ENCODE measurements around the gene ASTN2. TPM values are rescaled to one million over a fixed set of nuclear protein-coding genes. Genes with fewer than 3 reads are reported as not detected.

ASTN2 gene
- total RNA-seq, 2 donors from 2014 or later, result 113 to 153 TPM

DNA sequence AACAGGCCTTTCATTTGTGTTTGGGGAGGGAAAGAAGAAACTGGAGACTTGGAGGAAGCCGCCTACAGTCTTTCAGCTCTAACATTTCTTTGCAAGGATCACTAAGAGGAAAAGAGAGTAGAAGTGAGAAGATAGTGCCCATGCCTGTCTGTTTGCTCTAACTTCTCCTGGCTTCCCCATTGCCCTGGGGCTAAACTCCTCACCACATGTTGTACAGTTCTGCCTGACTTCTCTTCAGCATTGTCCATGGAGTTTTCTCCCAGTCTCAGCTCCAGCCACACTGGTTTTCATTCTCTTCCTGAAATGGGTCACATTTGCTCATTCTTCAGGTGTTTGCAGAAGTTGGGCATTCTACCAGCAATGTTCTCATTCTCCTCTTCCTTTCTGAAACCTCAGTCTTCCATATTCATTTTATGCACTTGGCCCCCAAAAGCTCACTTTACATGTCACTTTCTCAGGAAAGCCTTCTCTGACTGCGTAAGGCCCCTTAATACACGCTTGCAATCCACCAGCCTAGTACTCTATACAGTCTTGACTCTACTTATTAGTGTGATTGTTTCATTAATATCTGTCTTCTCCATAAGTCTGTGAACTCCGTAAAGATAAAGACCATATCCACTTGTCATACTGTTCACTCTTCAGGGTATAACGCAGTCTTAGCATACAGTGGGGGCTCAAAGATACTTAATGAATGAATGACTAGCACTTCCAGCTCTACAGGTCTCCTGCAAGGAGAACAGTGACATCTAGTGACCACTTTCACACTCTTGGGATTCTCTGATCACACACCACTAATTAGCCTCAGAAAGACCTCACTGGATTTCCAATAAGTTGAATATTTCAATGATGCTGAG, 768.0 kb downstream of the ASTN2 start:
- no peaks in the 10 kb centered on the region for H3K4me1 ChIP-seq (replicated peaks)
- no peaks in the 10 kb centered on the region for H3K9me3 ChIP-seq
- no peak overlapping the region for H3K27ac ChIP-seq
- no peak for DNase-seq (ENCODE audit: low spot score)
- intact Hi-C loops (cut with DNase I), result loop anchor here (2.0 to 5.0 kb wide), 2 partner anchors 494 to 1050 kb away; partner anchors contain the start of gene PAPPA
- no peaks in the 10 kb centered on the region for H3K27me3 ChIP-seq (replicated peaks; ENCODE audit: insufficient read depth)
- H3K4me3 ChIP-seq, result no peak overlapping the region
- no peaks in the 10 kb centered on the region for H3K36me3 ChIP-seq
- TF ChIP-seq POLR2AphosphoS5 (IDR thresholded peaks at IDR 0.05) (no peak), POLR2A (IDR thresholded peaks at IDR 0.05) (no peak)
- TF ChIP-seq, protein P1, sequence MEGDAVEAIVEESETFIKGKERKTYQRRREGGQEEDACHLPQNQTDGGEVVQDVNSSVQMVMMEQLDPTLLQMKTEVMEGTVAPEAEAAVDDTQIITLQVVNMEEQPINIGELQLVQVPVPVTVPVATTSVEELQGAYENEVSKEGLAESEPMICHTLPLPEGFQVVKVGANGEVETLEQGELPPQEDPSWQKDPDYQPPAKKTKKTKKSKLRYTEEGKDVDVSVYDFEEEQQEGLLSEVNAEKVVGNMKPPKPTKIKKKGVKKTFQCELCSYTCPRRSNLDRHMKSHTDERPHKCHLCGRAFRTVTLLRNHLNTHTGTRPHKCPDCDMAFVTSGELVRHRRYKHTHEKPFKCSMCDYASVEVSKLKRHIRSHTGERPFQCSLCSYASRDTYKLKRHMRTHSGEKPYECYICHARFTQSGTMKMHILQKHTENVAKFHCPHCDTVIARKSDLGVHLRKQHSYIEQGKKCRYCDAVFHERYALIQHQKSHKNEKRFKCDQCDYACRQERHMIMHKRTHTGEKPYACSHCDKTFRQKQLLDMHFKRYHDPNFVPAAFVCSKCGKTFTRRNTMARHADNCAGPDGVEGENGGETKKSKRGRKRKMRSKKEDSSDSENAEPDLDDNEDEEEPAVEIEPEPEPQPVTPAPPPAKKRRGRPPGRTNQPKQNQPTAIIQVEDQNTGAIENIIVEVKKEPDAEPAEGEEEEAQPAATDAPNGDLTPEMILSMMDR (IDR thresholded peaks at IDR 0.05), result peak in 3 of 4 experiments; percentile 31 to 39 (median 32)
- 86% methylated on average over 5 of the region's 5 CpGs for WGBS

DNA sequence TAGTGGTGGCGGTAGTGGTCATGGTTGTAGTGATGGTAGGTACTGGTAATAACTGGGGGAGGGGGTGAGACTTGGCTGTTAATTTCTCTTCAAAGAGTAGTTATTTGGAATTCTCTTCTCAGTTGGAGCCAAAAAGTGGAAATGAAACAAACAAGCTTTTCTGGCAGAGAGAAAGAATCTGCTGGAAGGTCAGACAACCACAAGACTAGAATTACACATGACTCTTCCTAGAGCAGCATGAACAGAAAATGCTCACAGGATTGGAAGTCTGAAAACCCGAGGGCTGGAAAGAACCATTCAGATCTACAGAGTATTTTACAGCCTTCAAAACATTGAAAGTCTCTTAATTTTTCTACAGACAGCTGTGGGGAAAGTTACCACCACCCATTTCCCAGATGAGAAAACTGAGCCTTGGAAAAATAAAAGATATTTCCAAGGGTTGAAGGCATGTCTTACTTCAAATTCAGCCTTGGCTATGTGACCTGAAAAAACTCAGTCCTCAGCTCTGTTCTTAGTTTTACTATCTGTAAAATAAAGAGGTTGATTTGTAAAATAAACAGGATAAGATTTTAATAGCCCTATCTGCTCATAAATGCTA, 770.7 kb downstream of the ASTN2 start:
- H3K27ac ChIP-seq, result no peak overlapping the region
- TF ChIP-seq, protein P1 (IDR thresholded peaks at IDR 0.05), result no peak
- TF ChIP-seq POLR2AphosphoS5 (IDR thresholded peaks at IDR 0.05), result no peak
- no peak for TF ChIP-seq POLR2A (IDR thresholded peaks at IDR 0.05)
- WGBS, result 80% methylated on average over 2 of the region's 2 CpGs
- intact Hi-C loops (cut with DNase I), result no loop called here
- no peaks in the 10 kb centered on the region for H3K4me1 ChIP-seq (replicated peaks)
- no peaks in the 10 kb centered on the region for H3K9me3 ChIP-seq
- H3K27me3 ChIP-seq (replicated peaks; ENCODE audit: insufficient read depth), result no peaks in the 10 kb centered on the region
- no peak for DNase-seq (ENCODE audit: low spot score)
- no peak overlapping the region for H3K4me3 ChIP-seq
- no peaks in the 10 kb centered on the region for H3K36me3 ChIP-seq

DNA sequence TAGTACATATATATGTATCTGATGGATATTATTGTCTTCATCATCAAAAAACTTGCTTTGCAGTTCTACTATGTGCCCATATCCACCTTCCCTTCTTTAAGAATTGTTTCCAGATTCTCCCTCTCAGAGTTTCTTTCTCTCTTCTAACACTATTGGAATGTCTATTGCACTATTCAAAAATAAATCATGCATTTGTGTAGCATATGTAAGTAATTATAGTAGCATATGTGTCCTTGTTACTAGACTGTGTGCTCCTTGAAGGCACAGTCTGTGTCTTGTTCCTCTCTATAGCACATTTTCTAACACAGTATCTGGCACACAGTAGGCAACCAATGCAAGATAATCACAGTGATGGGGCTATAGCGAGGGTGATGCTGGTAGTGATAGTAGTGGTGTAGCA, 771.2 kb downstream of the ASTN2 start:
- no peak overlapping the region for H3K4me3 ChIP-seq
- H3K27ac ChIP-seq, result no peak overlapping the region
- WGBS, result 100% methylated on average over 1 of the region's 1 CpG
- no peaks in the 10 kb centered on the region for H3K36me3 ChIP-seq
- TF ChIP-seq POLR2AphosphoS5 (IDR thresholded peaks at IDR 0.05) (no peak), POLR2A (IDR thresholded peaks at IDR 0.05) (no peak)
- TF ChIP-seq, protein P1 (IDR thresholded peaks at IDR 0.05), result no peak
- no peaks in the 10 kb centered on the region for H3K27me3 ChIP-seq (replicated peaks; ENCODE audit: insufficient read depth)
- H3K9me3 ChIP-seq, result no peaks in the 10 kb centered on the region
- intact Hi-C loops (cut with DNase I), result no loop called here
- H3K4me1 ChIP-seq (replicated peaks), result no peaks in the 10 kb centered on the region
- DNase-seq (ENCODE audit: low spot score), result no peak

DNA sequence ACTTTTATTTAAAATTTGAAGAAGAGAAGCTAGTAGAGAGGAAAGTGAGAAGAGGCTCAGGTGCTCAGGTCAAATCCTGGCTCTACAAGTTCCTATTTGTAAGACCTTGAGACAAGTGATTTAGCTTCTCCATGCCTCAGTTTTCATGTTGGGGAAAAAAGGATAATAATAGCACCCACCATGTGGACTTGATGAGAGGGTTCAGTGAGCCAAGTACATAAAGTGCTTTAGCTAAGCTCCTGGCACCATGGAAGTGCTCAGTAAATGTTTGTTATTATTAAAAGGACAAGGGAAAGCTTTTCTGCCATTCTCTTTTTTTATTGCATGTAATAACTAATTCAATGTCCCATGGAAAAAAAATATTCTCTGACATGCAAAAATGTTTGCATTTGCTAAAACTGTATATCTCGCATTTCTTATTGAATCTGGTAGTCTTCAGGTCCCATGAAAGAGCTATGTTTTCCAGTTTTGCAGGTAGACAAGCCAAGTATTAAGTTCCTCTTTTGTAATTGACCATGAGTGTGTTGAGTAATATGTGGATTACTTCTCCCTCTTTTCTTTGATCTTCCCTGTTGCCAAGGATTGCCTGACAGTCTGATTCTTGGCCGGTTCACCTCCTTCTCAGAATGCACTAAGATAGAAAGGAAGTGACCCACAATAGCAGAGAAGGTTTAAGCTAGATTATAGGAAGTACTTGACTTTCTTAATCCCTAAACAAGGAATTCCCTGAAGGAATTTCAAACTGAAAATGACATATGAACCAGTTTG, 773.4 kb downstream of the ASTN2 start:
- no peaks in the 10 kb centered on the region for H3K9me3 ChIP-seq
- no peaks in the 10 kb centered on the region for H3K4me1 ChIP-seq (replicated peaks)
- H3K27ac ChIP-seq, result peak overlapping the region in 1 of 2 donors; percentile 15
- TF ChIP-seq POLR2A (IDR thresholded peaks at IDR 0.05), result no peak
- TF ChIP-seq POLR2AphosphoS5 (IDR thresholded peaks at IDR 0.05), result no peak
- TF ChIP-seq, protein P1 (IDR thresholded peaks at IDR 0.05), result no peak
- no peaks in the 10 kb centered on the region for H3K27me3 ChIP-seq (replicated peaks; ENCODE audit: insufficient read depth)
- no peak for DNase-seq (ENCODE audit: low spot score)
- intact Hi-C loops (cut with DNase I), result no loop called here
- WGBS, result 40% methylated on average over 2 of the region's 2 CpGs
- no peak overlapping the region for H3K4me3 ChIP-seq
- no peaks in the 10 kb centered on the region for H3K36me3 ChIP-seq

Data from prostate gland (tissue), 2 donors.